ENCODE data around the gene GADD45G. TPM values are rescaled to one million over a fixed set of nuclear protein-coding genes. Genes with fewer than 3 reads are reported as not detected.
A peak's percentile ranks its signal among the peaks of the same experiment; 100 is the strongest.

GADD45G gene
- total RNA-seq, 1 donor from 2014 or later = 5.2 TPM

DNA sequence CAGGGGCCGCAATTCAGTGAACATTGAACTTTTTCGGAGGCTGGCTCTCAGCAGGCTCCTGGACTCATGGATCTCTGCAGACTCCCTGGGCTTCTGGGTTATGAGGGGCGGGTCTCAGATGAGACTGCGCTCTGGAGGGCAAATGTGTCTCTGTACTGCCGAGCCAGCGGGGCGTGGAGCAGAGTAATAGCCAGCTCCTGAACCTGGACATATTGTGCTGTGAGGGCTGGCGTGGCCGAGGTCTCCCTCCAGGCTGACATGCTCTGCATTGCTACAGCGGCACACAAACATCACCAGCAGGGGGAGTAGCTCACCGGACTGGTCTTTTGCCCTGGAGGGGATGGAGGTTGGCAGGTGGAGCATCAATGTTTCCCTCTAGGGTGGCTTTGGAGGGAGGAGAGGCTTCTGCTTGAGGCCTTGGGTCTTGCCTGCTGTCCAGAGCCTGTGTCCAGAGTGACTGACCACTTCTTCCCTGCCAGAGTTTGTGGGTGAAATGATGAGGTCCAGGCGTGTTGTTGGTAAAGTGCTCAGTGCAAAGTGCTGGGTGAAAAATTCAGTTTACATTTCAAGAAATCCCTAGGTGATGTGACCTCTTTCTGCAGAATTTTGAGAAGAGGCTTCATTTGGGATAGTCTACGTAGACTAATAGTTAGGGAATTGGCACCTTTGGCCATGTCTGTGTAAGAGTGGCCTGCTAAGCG, 10.9 kb upstream of the GADD45G start:
- H3K4me1 ChIP-seq (ENCODE audit: insufficient read depth, low read length) = no peaks in the 10 kb centered on the region
- H3K79me2 ChIP-seq (ENCODE audit: insufficient read depth, low read length) = no peaks in the 10 kb centered on the region
- Mint-ChIP-seq H3K36me3 (ENCODE audit: low read depth, unreplicated experiment) (no peaks in the 10 kb centered on the region), H3K9me3 (ENCODE audit: unreplicated experiment) (peaks cover 1% of the 10 kb centered on the region), H3K27me3 (ENCODE audit: low read depth, unreplicated experiment) (peaks cover 48% of the 10 kb centered on the region), H3K27ac (ENCODE audit: unreplicated experiment) (no peak overlapping the region), H3K4me1 (ENCODE audit: low read depth, unreplicated experiment) (peaks cover 20% of the 10 kb centered on the region), H3K4me3 (ENCODE audit: unreplicated experiment) (no peak overlapping the region)
- no peak overlapping the region for H3K9ac ChIP-seq (ENCODE audit: low read length)
- DNase-seq (ENCODE audit: low read depth) (no peak), FAIRE-seq (no peak)
- no peak overlapping the region for H2AFZ ChIP-seq (ENCODE audit: low read depth, low read length)
- no peaks in the 10 kb centered on the region for H3K9me3 ChIP-seq (ENCODE audit: insufficient read depth, low read depth, low read length)
- TF ChIP-seq, protein P1, sequence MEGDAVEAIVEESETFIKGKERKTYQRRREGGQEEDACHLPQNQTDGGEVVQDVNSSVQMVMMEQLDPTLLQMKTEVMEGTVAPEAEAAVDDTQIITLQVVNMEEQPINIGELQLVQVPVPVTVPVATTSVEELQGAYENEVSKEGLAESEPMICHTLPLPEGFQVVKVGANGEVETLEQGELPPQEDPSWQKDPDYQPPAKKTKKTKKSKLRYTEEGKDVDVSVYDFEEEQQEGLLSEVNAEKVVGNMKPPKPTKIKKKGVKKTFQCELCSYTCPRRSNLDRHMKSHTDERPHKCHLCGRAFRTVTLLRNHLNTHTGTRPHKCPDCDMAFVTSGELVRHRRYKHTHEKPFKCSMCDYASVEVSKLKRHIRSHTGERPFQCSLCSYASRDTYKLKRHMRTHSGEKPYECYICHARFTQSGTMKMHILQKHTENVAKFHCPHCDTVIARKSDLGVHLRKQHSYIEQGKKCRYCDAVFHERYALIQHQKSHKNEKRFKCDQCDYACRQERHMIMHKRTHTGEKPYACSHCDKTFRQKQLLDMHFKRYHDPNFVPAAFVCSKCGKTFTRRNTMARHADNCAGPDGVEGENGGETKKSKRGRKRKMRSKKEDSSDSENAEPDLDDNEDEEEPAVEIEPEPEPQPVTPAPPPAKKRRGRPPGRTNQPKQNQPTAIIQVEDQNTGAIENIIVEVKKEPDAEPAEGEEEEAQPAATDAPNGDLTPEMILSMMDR (IDR thresholded peaks at IDR 0.05; ENCODE audit: insufficient read depth, low read depth, low read length) = peak; percentile 51
- no peak for TF ChIP-seq EZH2 (IDR thresholded peaks at IDR 0.05; ENCODE audit: insufficient read depth, low read length)
- no peak overlapping the region for H3K4me2 ChIP-seq (ENCODE audit: low read length)
- no peak overlapping the region for H3K27ac ChIP-seq (ENCODE audit: low read depth, low read length)
- H3K36me3 ChIP-seq (ENCODE audit: insufficient read depth, low read length) = no peaks in the 10 kb centered on the region
- H3K4me3 ChIP-seq (ENCODE audit: insufficient read depth, low read depth, low read length) = no peak overlapping the region
- no peaks in the 10 kb centered on the region for H4K20me1 ChIP-seq (ENCODE audit: insufficient read depth, low read length)
- H3K27me3 ChIP-seq (ENCODE audit: insufficient read depth, low read length) = peaks cover 14% of the 10 kb centered on the region

DNA sequence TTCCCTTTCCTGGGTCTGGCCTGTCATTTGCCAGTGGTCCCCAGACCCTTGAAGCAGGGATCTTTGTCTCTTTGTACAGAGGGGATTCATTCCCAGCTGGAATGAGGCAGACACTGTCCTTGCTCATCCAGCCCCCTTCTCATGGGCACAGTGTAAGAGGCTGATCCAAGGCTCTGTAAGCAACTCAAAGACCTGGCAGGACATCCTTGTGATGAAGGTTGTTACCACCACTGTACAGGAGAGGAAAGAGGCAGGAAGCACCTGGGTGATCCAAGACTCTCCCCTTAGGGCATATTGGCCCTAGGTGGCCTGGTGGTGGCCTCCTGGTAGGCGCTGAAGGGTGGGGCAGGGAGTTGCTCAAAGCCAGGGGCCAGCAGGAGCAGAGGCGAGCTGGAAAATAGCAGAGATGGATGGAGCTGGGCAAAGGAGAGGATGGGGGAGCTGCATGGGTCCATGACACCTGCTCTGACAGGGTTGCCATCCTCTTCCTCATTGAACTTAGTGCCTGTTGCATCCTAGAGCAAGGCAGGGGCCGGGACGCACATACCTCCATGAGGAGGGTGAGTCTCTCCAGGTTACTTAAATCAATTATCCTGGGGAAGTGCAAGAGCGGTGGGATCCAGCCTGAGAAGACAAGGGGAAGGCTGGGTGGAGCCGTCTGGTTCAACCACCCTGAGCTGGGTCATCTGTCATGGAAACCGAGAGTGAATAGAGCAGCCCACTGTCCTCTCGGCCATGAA, 9.8 kb upstream of the GADD45G start:
- Mint-ChIP-seq H3K4me3 (ENCODE audit: unreplicated experiment) (no peak overlapping the region), H3K27me3 (ENCODE audit: low read depth, unreplicated experiment) (peaks cover 52% of the 10 kb centered on the region), H3K9me3 (ENCODE audit: unreplicated experiment) (peaks cover 1% of the 10 kb centered on the region), H3K27ac (ENCODE audit: unreplicated experiment) (no peak overlapping the region), H3K4me1 (ENCODE audit: low read depth, unreplicated experiment) (peaks cover 22% of the 10 kb centered on the region), H3K36me3 (ENCODE audit: low read depth, unreplicated experiment) (no peaks in the 10 kb centered on the region)
- H3K27me3 ChIP-seq (ENCODE audit: insufficient read depth, low read length) = peaks cover 23% of the 10 kb centered on the region
- FAIRE-seq (no peak), DNase-seq (ENCODE audit: low read depth) (no peak)
- no peak overlapping the region for H3K9ac ChIP-seq (ENCODE audit: low read length)
- no peaks in the 10 kb centered on the region for H3K9me3 ChIP-seq (ENCODE audit: insufficient read depth, low read depth, low read length)
- H3K27ac ChIP-seq (ENCODE audit: low read depth, low read length) = no peak overlapping the region
- H3K79me2 ChIP-seq (ENCODE audit: insufficient read depth, low read length) = no peaks in the 10 kb centered on the region
- H3K4me3 ChIP-seq (ENCODE audit: insufficient read depth, low read depth, low read length) = no peak overlapping the region
- H3K4me2 ChIP-seq (ENCODE audit: low read length) = no peak overlapping the region
- no peaks in the 10 kb centered on the region for H4K20me1 ChIP-seq (ENCODE audit: insufficient read depth, low read length)
- H2AFZ ChIP-seq (ENCODE audit: low read depth, low read length) = no peak overlapping the region
- no peaks in the 10 kb centered on the region for H3K36me3 ChIP-seq (ENCODE audit: insufficient read depth, low read length)
- no peaks in the 10 kb centered on the region for H3K4me1 ChIP-seq (ENCODE audit: insufficient read depth, low read length)
- TF ChIP-seq, protein P1 (IDR thresholded peaks at IDR 0.05; ENCODE audit: insufficient read depth, low read depth, low read length) = no peak
- no peak for TF ChIP-seq EZH2 (IDR thresholded peaks at IDR 0.05; ENCODE audit: insufficient read depth, low read length)

DNA sequence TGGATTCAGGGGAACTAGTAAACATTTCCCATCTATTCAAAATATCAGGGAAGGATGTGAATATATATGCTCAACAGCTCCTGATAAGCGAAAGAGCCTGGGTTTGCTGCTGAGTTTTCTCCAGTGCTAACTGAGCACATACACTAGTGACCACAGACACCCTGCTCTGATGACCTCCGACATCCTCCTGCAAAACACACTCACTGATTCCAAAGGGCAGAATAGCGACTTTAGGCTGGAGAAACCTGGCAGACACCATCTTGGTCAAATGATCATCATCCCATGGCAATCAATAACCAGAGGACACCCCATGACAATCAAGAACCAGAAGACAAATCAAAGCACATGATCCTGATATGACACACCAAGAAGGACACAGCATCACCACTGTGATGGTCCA, 9.2 kb upstream of the GADD45G start:
- Mint-ChIP-seq H3K36me3 (ENCODE audit: low read depth, unreplicated experiment) (no peaks in the 10 kb centered on the region), H3K9me3 (ENCODE audit: unreplicated experiment) (peaks cover 1% of the 10 kb centered on the region)
- no peak for FAIRE-seq

More for the DNA sequence above, 9.2 kb upstream of the GADD45G start:
- Histone ChIP-seq H4K20me1 (ENCODE audit: insufficient read depth, low read length) (no peaks in the 10 kb centered on the region), H3K9me3 (ENCODE audit: insufficient read depth, low read depth, low read length) (no peaks in the 10 kb centered on the region), H3K4me2 (ENCODE audit: low read length) (no peak overlapping the region), H3K27me3 (ENCODE audit: insufficient read depth, low read length) (peaks cover 30% of the 10 kb centered on the region), H3K27ac (ENCODE audit: low read depth, low read length) (no peak overlapping the region), H2AFZ (ENCODE audit: low read depth, low read length) (no peak overlapping the region), H3K9ac (ENCODE audit: low read length) (no peak overlapping the region), H3K79me2 (ENCODE audit: insufficient read depth, low read length) (no peaks in the 10 kb centered on the region), H3K4me3 (ENCODE audit: insufficient read depth, low read depth, low read length) (no peak overlapping the region), H3K4me1 (ENCODE audit: insufficient read depth, low read length) (no peaks in the 10 kb centered on the region), H3K36me3 (ENCODE audit: insufficient read depth, low read length) (no peaks in the 10 kb centered on the region)
- Mint-ChIP-seq H3K27ac (ENCODE audit: unreplicated experiment) (no peak overlapping the region), H3K4me1 (ENCODE audit: low read depth, unreplicated experiment) (peaks cover 22% of the 10 kb centered on the region), H3K4me3 (ENCODE audit: unreplicated experiment) (no peak overlapping the region), H3K27me3 (ENCODE audit: low read depth, unreplicated experiment) (peaks cover 53% of the 10 kb centered on the region)
- no peak for TF ChIP-seq EZH2 (IDR thresholded peaks at IDR 0.05; ENCODE audit: insufficient read depth, low read length)
- TF ChIP-seq, protein P1 (IDR thresholded peaks at IDR 0.05; ENCODE audit: insufficient read depth, low read depth, low read length) = no peak
- no peak for DNase-seq (ENCODE audit: low read depth)

All from astrocyte (in vitro differentiated cells and primary cell).